ENCODE data around the gene PDP2. TPM values are rescaled to one million over a fixed set of nuclear protein-coding genes. Genes with fewer than 3 reads are reported as not detected.

PDP2 gene
- total RNA-seq, 4 donors from 2014 or later: 17.9 to 48.2 (median 20.5) TPM

DNA sequence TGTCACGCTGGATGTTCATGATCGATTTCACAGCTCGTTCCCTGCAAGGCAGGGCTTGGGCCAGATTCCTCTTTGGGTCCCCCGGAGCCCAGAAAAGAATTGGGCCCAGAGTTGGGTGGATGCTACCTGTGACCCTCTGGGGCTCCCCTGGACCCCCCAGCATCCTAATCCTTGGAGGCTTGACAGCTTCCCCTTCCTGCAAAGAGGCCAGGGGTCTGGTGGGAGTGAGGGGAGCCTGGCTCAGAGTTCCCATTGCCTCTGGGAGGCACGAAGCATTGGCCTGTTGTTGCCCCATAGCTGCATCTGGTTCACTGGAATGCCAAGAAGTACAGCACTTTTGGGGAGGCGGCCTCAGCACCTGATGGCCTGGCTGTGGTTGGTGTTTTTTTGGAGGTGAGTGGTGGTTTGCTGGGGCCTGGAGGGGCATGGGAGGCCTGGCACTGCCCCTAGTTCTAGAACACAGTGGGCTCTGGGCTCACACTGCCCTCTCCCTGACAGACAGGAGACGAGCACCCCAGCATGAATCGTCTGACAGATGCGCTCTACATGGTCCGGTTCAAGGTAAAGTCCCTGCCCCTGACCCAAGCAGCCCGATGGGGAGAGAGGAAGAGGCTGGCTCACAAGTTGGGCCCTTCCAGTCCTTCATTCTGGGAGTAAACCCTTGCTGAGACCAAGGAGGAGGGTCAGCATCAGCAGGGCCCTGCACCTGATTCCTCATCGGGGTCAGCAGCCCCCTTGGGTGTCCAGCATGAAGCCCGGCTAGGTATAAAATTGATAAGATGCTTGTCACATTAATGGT, 28.9 kb upstream of the PDP2 start:
- no peak for DNase-seq (ENCODE audit: low spot score)
- TF ChIP-seq, protein P1, sequence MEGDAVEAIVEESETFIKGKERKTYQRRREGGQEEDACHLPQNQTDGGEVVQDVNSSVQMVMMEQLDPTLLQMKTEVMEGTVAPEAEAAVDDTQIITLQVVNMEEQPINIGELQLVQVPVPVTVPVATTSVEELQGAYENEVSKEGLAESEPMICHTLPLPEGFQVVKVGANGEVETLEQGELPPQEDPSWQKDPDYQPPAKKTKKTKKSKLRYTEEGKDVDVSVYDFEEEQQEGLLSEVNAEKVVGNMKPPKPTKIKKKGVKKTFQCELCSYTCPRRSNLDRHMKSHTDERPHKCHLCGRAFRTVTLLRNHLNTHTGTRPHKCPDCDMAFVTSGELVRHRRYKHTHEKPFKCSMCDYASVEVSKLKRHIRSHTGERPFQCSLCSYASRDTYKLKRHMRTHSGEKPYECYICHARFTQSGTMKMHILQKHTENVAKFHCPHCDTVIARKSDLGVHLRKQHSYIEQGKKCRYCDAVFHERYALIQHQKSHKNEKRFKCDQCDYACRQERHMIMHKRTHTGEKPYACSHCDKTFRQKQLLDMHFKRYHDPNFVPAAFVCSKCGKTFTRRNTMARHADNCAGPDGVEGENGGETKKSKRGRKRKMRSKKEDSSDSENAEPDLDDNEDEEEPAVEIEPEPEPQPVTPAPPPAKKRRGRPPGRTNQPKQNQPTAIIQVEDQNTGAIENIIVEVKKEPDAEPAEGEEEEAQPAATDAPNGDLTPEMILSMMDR (IDR thresholded peaks at IDR 0.05): no peak
- no peak for ATAC-seq (ENCODE audit: low FRiP score)

DNA sequence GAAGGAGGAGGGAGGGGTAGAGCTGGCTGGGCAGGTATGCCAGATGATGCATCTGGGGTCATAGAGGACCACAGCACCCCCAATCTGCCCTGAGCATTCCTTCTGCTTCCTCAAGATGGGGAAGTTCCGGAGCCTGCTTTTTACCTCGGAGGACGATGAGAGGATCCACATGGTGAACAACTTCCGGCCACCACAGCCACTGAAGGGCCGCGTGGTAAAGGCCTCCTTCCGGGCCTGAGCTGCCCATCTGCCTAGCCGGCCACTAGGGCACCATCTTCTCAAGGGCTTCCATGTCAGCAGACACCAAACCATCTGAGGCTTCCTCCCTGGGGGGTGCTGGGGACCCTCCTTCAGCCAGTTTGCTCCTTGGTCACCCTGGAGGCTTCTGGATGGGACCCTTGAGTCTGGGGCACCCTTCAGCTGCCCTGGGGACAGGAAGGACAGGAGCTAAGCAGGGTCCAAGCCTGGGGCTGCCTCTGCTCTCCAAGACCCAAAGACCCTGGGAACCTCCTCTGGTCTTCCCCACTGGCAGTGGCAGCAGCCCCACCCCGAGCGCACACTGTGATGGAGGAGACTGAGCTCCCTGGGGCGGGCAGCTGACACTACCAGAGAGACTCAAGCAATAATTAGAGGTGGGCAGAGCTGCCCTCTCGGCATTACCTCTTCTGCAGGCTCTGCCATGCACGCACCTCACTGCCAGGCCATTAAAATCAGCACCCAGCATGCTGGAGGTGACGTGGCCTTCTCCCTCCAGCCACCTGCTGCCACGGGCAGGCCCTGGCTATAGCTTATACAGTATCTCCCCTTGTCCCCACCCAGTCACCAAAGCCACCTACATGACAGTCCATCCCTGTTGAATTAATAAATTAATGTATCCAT, 26.8 kb upstream of the PDP2 start:
- TF ChIP-seq, protein P1 (IDR thresholded peaks at IDR 0.05): no peak
- ATAC-seq (ENCODE audit: low FRiP score): no peak
- DNase-seq (ENCODE audit: low spot score): no peak

DNA sequence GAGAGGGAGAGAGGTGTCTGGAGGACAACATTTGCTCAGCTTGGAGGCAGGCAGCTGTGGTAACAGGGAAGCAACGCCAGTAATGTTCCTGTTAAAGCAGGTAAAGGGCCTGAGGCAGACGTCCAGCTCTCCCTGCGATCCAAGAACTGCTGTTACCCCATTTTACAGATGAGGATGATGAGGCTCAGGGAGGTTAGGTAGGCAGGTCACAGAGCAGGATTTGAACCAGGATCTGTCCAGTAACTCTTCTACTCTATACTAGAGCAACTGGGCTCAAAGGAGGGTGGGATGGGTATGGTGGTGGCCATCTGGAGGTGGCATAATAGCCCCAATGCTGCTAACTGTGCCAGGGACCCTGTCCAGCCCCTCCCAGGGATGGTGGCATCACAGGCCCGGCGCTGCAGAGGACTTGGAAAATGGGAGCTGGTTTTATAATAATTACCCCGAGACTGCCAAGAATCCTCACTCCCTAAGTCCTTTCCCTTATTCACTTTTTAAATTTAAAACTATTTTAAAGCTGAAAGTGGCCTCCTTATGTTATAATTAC, 24.1 kb upstream of the PDP2 start:
- TF ChIP-seq, protein P1 (IDR thresholded peaks at IDR 0.05): no peak
- ATAC-seq (ENCODE audit: low FRiP score) (no peak), DNase-seq (ENCODE audit: low spot score) (no peak)

DNA sequence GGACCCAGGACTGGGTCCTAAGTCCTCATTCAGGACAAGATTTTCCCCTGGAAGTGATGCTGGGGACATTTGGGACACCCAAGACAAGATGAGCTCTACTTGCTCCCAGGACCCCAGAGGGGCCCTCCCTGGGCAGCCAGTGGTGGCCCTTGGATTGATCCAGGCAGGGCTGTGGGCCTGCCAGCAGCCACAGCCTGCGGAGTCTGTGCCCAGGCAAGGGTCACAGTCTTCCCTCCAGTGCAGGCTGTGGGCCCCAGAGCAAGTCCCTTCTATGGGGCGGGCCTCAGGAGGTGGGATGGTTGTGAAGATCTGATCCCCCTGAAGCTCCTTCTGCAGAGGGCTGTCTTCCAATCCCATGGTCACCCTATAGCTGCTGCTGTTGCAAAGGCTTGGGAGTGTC, 23.5 kb upstream of the PDP2 start:
- no peak for ATAC-seq (ENCODE audit: low FRiP score)
- no peak for DNase-seq (ENCODE audit: low spot score)
- TF ChIP-seq, protein P1 (IDR thresholded peaks at IDR 0.05): no peak

DNA sequence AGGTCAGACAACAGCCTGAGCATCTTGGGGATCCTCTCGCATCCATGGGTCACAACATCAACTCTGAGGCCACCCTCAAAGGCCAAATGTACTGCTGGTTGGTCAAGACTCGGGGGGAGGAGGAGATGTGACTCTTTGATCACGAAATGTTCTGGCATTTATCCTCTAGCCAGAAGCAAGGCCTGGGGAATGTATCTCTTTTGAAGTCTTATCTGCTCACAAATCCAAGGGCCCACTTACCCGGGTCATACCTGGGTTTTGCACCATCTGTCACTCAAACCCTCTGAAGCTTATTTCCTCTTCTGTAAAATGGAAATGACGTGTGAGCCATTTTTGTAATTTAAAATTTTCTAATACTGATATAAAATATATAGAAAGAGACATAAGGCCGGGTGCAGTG, 22.9 kb upstream of the PDP2 start:
- DNase-seq (ENCODE audit: low spot score) (no peak), ATAC-seq (ENCODE audit: low FRiP score) (no peak)
- TF ChIP-seq, protein P1 (IDR thresholded peaks at IDR 0.05): no peak

DNA sequence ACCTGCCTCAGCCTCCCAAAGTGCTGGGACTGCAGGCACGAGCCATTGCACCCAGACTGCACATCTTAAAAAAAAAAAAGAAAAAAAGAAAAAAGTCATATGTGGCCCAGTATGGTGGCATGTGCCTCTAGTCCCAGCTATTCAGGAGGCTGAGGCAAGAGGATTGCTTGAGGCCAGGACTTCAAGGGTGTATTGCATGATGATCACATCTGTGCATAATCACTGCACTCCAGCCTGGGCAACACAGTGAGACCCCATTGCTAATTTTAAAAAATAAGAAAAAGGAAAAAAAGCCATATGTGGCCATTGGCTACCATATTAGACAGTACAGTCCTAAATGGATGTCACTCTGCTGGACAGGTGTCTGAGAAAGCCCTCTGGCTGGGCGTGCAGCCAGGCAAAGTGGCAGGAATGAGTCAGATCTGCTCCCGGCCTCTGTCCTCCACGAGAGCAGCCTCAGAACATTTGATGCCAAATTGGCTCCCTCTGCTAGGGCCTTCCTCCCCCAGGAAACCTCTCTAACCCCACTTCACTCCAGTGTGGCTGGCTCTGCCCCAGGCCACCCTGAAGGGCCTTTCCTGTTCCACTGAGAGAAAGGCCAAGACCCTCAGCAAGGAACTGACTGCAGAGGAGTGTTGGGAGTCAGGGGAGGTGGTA, 21.4 kb upstream of the PDP2 start:
- ATAC-seq (ENCODE audit: low FRiP score) (no peak), DNase-seq (ENCODE audit: low spot score) (no peak)
- TF ChIP-seq, protein P1 (IDR thresholded peaks at IDR 0.05): no peak

Data from omental fat pad (tissue), 4 donors.